ENCODE results near the gene JAK2. TPM values are rescaled to one million over a fixed set of nuclear protein-coding genes. Genes with fewer than 3 reads are reported as not detected.

JAK2 gene
- polyA plus RNA-seq, 1 of the 3 experiments (the other 2 are of a cell fraction) = 1.3 TPM

DNA sequence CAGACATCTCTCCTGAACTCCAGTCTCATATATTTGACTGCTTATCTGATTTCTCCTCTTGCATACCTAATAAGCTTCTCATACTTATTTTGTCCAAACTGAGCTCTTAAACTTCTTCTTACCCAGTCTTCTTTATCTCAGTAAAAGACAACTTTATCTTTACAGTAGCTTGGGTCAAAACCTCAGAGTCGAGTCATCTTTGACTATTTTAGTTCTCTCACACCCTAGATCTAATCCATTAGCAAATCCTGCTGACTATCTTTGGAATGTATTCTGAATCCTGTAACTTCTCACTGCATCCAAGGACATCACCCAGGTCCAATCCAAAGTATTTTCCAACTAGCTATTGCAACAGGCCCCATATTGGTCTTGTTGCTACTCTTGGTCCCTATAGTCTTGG is 11.8 kb upstream of the JAK2 start:
- no peaks in the 10 kb centered on the region for H3K27me3 ChIP-seq (ENCODE audit: insufficient read depth)
- no peak overlapping the region for H3K9ac ChIP-seq
- TF ChIP-seq MEF2A (IDR thresholded peaks at IDR 0.05; ENCODE audit: borderline replicate concordance, low read depth) (no peak), RAD21 (IDR thresholded peaks at IDR 0.05; ENCODE audit: low read length) (no peak)
- H3K79me2 ChIP-seq (ENCODE audit: insufficient read depth) = no peaks in the 10 kb centered on the region
- no peak overlapping the region for H2AFZ ChIP-seq (ENCODE audit: low read depth)
- CTCF ChIA-PET = interaction anchor here (0.6 to 3.2 kb wide), 6 partner anchors 13 to 213 kb away, joined by 3 to 21 read pairs (median 4); partner anchors contain the start of gene JAK2
- no peaks in the 10 kb centered on the region for H4K20me1 ChIP-seq (ENCODE audit: insufficient read depth)
- H3K4me3 ChIP-seq (ENCODE audit: low read depth in 2 of 2, low read length in 1 of 2) = no peak overlapping the region
- H3K27ac ChIP-seq (ENCODE audit: low read depth in 2 of 2, low read length in 1 of 2) = no peak overlapping the region
- H3K9me2 ChIP-seq = no peaks in the 10 kb centered on the region
- no peaks in the 10 kb centered on the region; a peak in 1 of 4 replicates for H3K4me1 ChIP-seq (ENCODE audit: control insufficient read depth in 1 of 2, insufficient read depth in 2 of 2, low read depth in 1 of 2, low read length in 1 of 2)
- POLR2A ChIA-PET = interaction anchor here (1.4 kb wide), 1 partner anchor 12 kb away, joined by 5 read pairs; the partner anchor contains the start of gene JAK2
- H3K4me2 ChIP-seq = no peak overlapping the region
- DNase-seq = no peak
- H3F3A ChIP-seq (replicated peaks; ENCODE audit: insufficient read depth) = peaks cover 4% of the 10 kb centered on the region
- no peaks in the 10 kb centered on the region for H3K9me3 ChIP-seq
- no peaks in the 10 kb centered on the region for H3K36me3 ChIP-seq (replicated peaks in 1 of 2; ENCODE audit: control insufficient read depth in 1 of 2, insufficient read depth in 2 of 2, low read length in 1 of 2)
- WGBS (ENCODE audit: low lambda C conversion rate) = 21% methylated on average over 1 of the region's 1 CpG

DNA sequence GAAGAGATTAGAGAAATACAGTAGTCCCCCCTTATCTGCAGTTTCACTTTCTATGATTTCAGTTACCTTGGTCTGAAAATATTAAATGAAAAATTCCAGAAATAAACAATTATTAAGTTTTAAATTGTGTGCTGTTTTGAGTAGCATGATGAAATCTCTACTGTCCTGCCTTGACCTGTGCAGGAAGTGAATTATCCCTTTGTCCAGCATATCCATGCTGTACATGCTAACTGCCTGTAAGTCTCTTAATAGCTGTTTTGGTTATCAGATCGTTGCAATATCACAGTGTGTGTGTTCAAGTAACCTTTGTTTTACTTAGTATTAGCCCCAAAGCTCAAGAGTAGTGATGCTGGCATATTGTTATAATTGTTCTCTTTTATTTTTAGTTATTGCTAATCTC is 11.2 kb upstream of the JAK2 start:
- 0% methylated on average over 1 of the region's 1 CpG for WGBS (ENCODE audit: low lambda C conversion rate)
- H3F3A ChIP-seq (replicated peaks; ENCODE audit: insufficient read depth) = peaks cover 5% of the 10 kb centered on the region
- H3K27me3 ChIP-seq (ENCODE audit: insufficient read depth) = no peaks in the 10 kb centered on the region
- peak overlapping the region in 1 of 2 experiments; percentile 22; a peak in 1 of 4 replicates for H3K27ac ChIP-seq (ENCODE audit: low read depth in 2 of 2, low read length in 1 of 2)
- no peak overlapping the region for H3K9ac ChIP-seq
- H3K9me2 ChIP-seq = no peaks in the 10 kb centered on the region
- H2AFZ ChIP-seq (ENCODE audit: low read depth) = no peak overlapping the region
- H3K4me2 ChIP-seq = 0 out of 2 replicates have a peak overlapping the region, but pooled peaks have one; percentile 13
- POLR2A ChIA-PET = interaction anchor here (1.4 kb wide), 1 partner anchor 11 kb away, joined by 5 read pairs; the partner anchor contains the start of gene JAK2
- no peaks in the 10 kb centered on the region for H3K36me3 ChIP-seq (replicated peaks in 1 of 2; ENCODE audit: control insufficient read depth in 1 of 2, insufficient read depth in 2 of 2, low read length in 1 of 2)
- no peaks in the 10 kb centered on the region; a peak in 1 of 4 replicates for H3K4me1 ChIP-seq (ENCODE audit: control insufficient read depth in 1 of 2, insufficient read depth in 2 of 2, low read depth in 1 of 2, low read length in 1 of 2)
- no peak overlapping the region for H3K4me3 ChIP-seq (ENCODE audit: low read depth in 2 of 2, low read length in 1 of 2)
- no peaks in the 10 kb centered on the region for H4K20me1 ChIP-seq (ENCODE audit: insufficient read depth)
- no peaks in the 10 kb centered on the region for H3K9me3 ChIP-seq
- no peaks in the 10 kb centered on the region for H3K79me2 ChIP-seq (ENCODE audit: insufficient read depth)
- DNase-seq = no peak
- CTCF ChIA-PET = interaction anchor here (1.1 to 3.2 kb wide), 5 partner anchors 13 to 213 kb away, joined by 3 to 21 read pairs (median 3); partner anchors contain the start of gene JAK2
- TF ChIP-seq NFIC (IDR thresholded peaks at IDR 0.05; ENCODE audit: borderline replicate concordance) (no peak), JUND (IDR thresholded peaks at IDR 0.05) (no peak), RFX5 (IDR thresholded peaks at IDR 0.05; ENCODE audit: low read length) (no peak), NRF1 (IDR thresholded peaks at IDR 0.05; ENCODE audit: low read depth, low read length) (no peak), EP300 (IDR thresholded peaks at IDR 0.05; ENCODE audit: borderline replicate concordance in 1 of 2, low read depth in 1 of 2, low read length in 1 of 2) (0 out of 4 replicates have a peak, but pooled peaks of 1 of the 2 experiments have one; percentile 6), GATA2 (CRISPR knock-in tag; IDR thresholded peaks at IDR 0.05) (peak; percentile 50; the same call in 1 of the 2 replicates), SMC3 (IDR thresholded peaks at IDR 0.05; ENCODE audit: low read depth, low read length) (no peak)
- TF ChIP-seq, protein P1, sequence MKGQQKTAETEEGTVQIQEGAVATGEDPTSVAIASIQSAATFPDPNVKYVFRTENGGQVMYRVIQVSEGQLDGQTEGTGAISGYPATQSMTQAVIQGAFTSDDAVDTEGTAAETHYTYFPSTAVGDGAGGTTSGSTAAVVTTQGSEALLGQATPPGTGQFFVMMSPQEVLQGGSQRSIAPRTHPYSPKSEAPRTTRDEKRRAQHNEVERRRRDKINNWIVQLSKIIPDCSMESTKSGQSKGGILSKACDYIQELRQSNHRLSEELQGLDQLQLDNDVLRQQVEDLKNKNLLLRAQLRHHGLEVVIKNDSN (IDR thresholded peaks at IDR 0.05; ENCODE audit: borderline replicate concordance, low read depth) = no peak
- TF ChIP-seq, protein P2, sequence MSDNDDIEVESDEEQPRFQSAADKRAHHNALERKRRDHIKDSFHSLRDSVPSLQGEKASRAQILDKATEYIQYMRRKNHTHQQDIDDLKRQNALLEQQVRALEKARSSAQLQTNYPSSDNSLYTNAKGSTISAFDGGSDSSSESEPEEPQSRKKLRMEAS (IDR thresholded peaks at IDR 0.05; ENCODE audit: low read depth) = no peak

- Histone ChIP-seq H3K27ac (ENCODE audit: low read depth in 2 of 2, low read length in 1 of 2) (no peak overlapping the region), H3K79me2 (ENCODE audit: insufficient read depth) (no peaks in the 10 kb centered on the region), H3K9ac (no peak overlapping the region), H3K9me3 (no peaks in the 10 kb centered on the region), H3K9me2 (no peaks in the 10 kb centered on the region), H4K20me1 (ENCODE audit: insufficient read depth) (no peaks in the 10 kb centered on the region), H3K4me2 (no peak overlapping the region), H3K27me3 (ENCODE audit: insufficient read depth) (no peaks in the 10 kb centered on the region), H3F3A (replicated peaks; ENCODE audit: insufficient read depth) (peaks cover 15% of the 10 kb centered on the region), H3K4me3 (ENCODE audit: low read depth in 2 of 2, low read length in 1 of 2) (no peak overlapping the region), H3K36me3 (replicated peaks in 1 of 2; ENCODE audit: control insufficient read depth in 1 of 2, insufficient read depth in 2 of 2, low read length in 1 of 2) (no peaks in the 10 kb centered on the region), H3K4me1 (ENCODE audit: control insufficient read depth in 1 of 2, insufficient read depth in 2 of 2, low read depth in 1 of 2, low read length in 1 of 2) (peaks cover 6 to 8% of the 10 kb centered on the region in 2 experiments; a peak in 3 of 4 replicates), H2AFZ (ENCODE audit: low read depth) (no peak overlapping the region)
- ChIA-PET POLR2A (no interaction called here), CTCF (no interaction called here)
- no peak for DNase-seq
- 91% methylated on average over 2 of the region's 2 CpGs for WGBS (ENCODE audit: low lambda C conversion rate)
- TF ChIP-seq, protein P1 (IDR thresholded peaks at IDR 0.05; ENCODE audit: borderline replicate concordance, low read depth) = no peak
- TF ChIP-seq TCF12 (IDR thresholded peaks at IDR 0.05) (peak; percentile 26; the same call in 1 of the 2 replicates), POLR2AphosphoS5 (IDR thresholded peaks at IDR 0.05; ENCODE audit: low read depth, low read length) (no peak)
These were observed 5.8 kb upstream of the JAK2 start for GRCh38 chr9:4979239-4979638.
